Renal cortical epithelial cell (primary cell): ENCODE data around the gene METRN. TPM values are rescaled to one million over a fixed set of nuclear protein-coding genes. Genes with fewer than 3 reads are reported as not detected.
A peak's percentile ranks its signal among the peaks of the same experiment; 100 is the strongest.
"Not testable (repeated sequence)": the region's sequence is repeated elsewhere in the genome, so short reads cannot be mapped to it uniquely, and the experiment has no call there.

Experiments
- DNase-seq: peaks from one replicate; pipeline ENCODE4 v3.0.0-alpha.2; 2011; ENCODE audit warnings: low read depth
- total RNA-seq: library from RNA; depleted of rRNA; stranded (reverse); fragments of >200 nt; gene quantifications from 2 replicates; pipeline ENCODE4 v1.2.3, GENCODE V29; 2014

The METRN gene
- total RNA-seq, 1 donor from 2014 or later, result 65.8 TPM

GRCh38 chr16:691242-691641, 23.7 kb upstream of the METRN start:
- DNase-seq, result not testable (repeated sequence)

GRCh38 chr16:692356-693108, 22.4 kb upstream of the METRN start:
- no peak for DNase-seq

- DNase-seq, result no peak
These were observed 21.6 kb upstream of the METRN start for GRCh38 chr16:693364-693763.

- no peak for DNase-seq
These were observed 21.2 kb upstream of the METRN start for GRCh38 chr16:693766-694165.

- DNase-seq, result no peak
These were observed 20.6 kb upstream of the METRN start for GRCh38 chr16:694187-694862.

- no peak for DNase-seq
These were observed 20.0 kb upstream of the METRN start for GRCh38 chr16:694863-695354.

GRCh38 chr16:695355-696089, 19.4 kb upstream of the METRN start:
- peak; percentile 44 for DNase-seq

GRCh38 chr16:698911-699671, 15.8 kb upstream of the METRN start:
- no peak for DNase-seq

- DNase-seq, result no peak
These were observed 14.0 kb upstream of the METRN start for GRCh38 chr16:700684-701584.

- no peak for DNase-seq
These were observed 12.6 kb upstream of the METRN start for GRCh38 chr16:702341-702740.

- DNase-seq, result no peak
These were observed 11.5 kb upstream of the METRN start for GRCh38 chr16:703406-703805.

- DNase-seq, result no peak
These were observed 10.9 kb upstream of the METRN start for GRCh38 chr16:704047-704446.

GRCh38 chr16:704552-705380, 10.2 kb upstream of the METRN start:
- no peak for DNase-seq

GRCh38 chr16:705431-706188, 9.3 kb upstream of the METRN start, which contains the start of gene FBXL16:
Gene FBXL16, minus strand, starts transcription at chr16:705801. Its CDS starts 8,396 bp downstream, at chr16:697405.
- no peak for DNase-seq

- DNase-seq, result no peak
These were observed 8.5 kb upstream of the METRN start for GRCh38 chr16:706189-707061.

- DNase-seq, result no peak
These were observed 7.8 kb upstream of the METRN start for GRCh38 chr16:707062-707538.

GRCh38 chr16:708019-708418, 6.9 kb upstream of the METRN start:
- DNase-seq, result no peak

GRCh38 chr16:708959-709358, 6.0 kb upstream of the METRN start:
- DNase-seq, result no peak
